Measurements from ENCODE around the gene WDR33. TPM values are rescaled to one million over a fixed set of nuclear protein-coding genes. Genes with fewer than 3 reads are reported as not detected.

The WDR33 gene
- total RNA-seq, 6 donors from 2014 or later, result 33.7 to 76.3 (median 47.5) TPM

DNA sequence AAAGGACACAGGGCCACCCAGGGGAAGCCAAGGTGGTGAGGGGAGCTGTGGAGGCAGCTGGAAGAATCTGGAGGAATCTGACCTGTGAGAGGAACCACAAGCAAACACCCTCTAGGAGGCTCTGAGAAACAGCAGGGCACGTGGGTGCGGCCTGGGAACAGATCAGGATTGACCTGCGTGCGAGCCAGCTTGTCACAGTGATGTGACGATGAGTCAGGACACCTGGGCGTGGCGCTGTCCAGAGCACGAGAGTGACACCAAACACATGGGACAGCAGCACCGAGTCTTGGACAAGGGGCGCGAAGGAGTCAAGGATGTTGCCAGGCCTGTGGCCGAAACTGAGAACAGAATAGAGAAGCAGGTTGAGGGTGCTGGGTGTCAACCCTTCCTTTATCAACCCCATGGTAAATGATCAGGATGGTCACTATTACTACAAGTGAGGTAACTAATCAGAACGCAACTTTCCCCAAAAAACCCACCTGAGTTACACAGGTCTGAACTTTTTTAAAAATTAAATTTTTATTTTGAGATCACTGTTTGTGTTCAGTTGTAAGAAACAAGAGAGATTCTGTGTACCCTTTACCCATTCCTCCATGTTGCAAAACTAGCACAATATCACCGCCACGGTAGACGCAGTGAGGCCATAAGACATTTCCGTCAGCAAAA is 110.3 kb downstream of the WDR33 start:
- Histone ChIP-seq H3K36me3 (peaks cover 0 to 3% (median 0%) of the 10 kb centered on the region in 4 donors), H3K27ac (peak overlapping the region; percentile 92 to 99 (median 98)), H3K4me1 (peaks cover 38 to 49% (median 41%) of the 10 kb centered on the region in 4 donors), H3K27me3 (no peaks in the 10 kb centered on the region), H3K4me3 (peak overlapping the region; percentile 25 to 92 (median 82)), H3K9me3 (no peaks in the 10 kb centered on the region)
- ATAC-seq (ENCODE audit: low FRiP score in 2 of 2), result peak; percentile 39 to 66
- 45 to 63% methylated on average over 17 of the region's 17 CpGs for WGBS, 2 donors
- DNase-seq, result peak in 1 of 2 donors; percentile 84
- TF ChIP-seq POLR2AphosphoS5 (IDR thresholded peaks at IDR 0.05), result peak in 1 of 2 donors; percentile 56
- TF ChIP-seq EP300 (IDR thresholded peaks at IDR 0.05), result peak in 2 of 4 donors; percentile 48 to 59
- TF ChIP-seq POLR2A (IDR thresholded peaks at IDR 0.05), result no peak
- TF ChIP-seq CTCF (IDR thresholded peaks at IDR 0.05), result no peak

- TF ChIP-seq POLR2A (IDR thresholded peaks at IDR 0.05), result no peak
- TF ChIP-seq EP300 (IDR thresholded peaks at IDR 0.05), result no peak
- no peak for TF ChIP-seq CTCF (IDR thresholded peaks at IDR 0.05)
- no peak for TF ChIP-seq POLR2AphosphoS5 (IDR thresholded peaks at IDR 0.05)
- DNase-seq, result no peak
- H3K4me1 ChIP-seq, result peaks cover 27 to 35% (median 31%) of the 10 kb centered on the region in 4 donors
- no peak overlapping the region for H3K4me3 ChIP-seq
- no peak for ATAC-seq (ENCODE audit: low FRiP score in 2 of 2)
- no peaks in the 10 kb centered on the region for H3K9me3 ChIP-seq
- H3K27ac ChIP-seq, result no peak overlapping the region
- H3K36me3 ChIP-seq, result no peaks in the 10 kb centered on the region
- no peaks in the 10 kb centered on the region for H3K27me3 ChIP-seq
- 95% methylated on average over 27 of the region's 27 CpGs for WGBS, 2 donors
These were observed 112.2 kb downstream of the WDR33 start for GRCh38 chr2:127698553-127699355.

GRCh38 chr2:127697482-127698180 is 113.3 kb downstream of the WDR33 start:
- no peak overlapping the region for H3K4me3 ChIP-seq
- ATAC-seq (ENCODE audit: low FRiP score in 2 of 2) (no peak), DNase-seq (no peak)
- peaks cover 16 to 24% (median 20%) of the 10 kb centered on the region in 4 donors for H3K4me1 ChIP-seq
- no peak for TF ChIP-seq EP300 (IDR thresholded peaks at IDR 0.05)
- no peak for TF ChIP-seq POLR2AphosphoS5 (IDR thresholded peaks at IDR 0.05)
- no peak for TF ChIP-seq POLR2A (IDR thresholded peaks at IDR 0.05)
- no peak for TF ChIP-seq CTCF (IDR thresholded peaks at IDR 0.05)
- 90 to 97% methylated on average over 20 to 21 of the region's 21 CpGs for WGBS, 2 donors
- no peaks in the 10 kb centered on the region for H3K36me3 ChIP-seq
- H3K27ac ChIP-seq, result no peak overlapping the region
- no peaks in the 10 kb centered on the region for H3K9me3 ChIP-seq
- no peaks in the 10 kb centered on the region for H3K27me3 ChIP-seq

- ATAC-seq (ENCODE audit: low FRiP score in 2 of 2), result peak; percentile 37 to 68
- Histone ChIP-seq H3K4me3 (peak overlapping the region in 3 of 4 donors; percentile 26 to 44 (median 43)), H3K27me3 (no peaks in the 10 kb centered on the region), H3K27ac (peak overlapping the region in 2 of 4 donors; percentile 34 to 50), H3K36me3 (no peaks in the 10 kb centered on the region), H3K4me1 (peaks cover 11 to 17% (median 14%) of the 10 kb centered on the region in 4 donors), H3K9me3 (peaks cover 0 to 5% (median 1%) of the 10 kb centered on the region in 4 donors)
- peak; percentile 77 to 85 for DNase-seq
- peak in 5 of 6 experiments; percentile 34 to 64 (median 51) for TF ChIP-seq CTCF (IDR thresholded peaks at IDR 0.05)
- no peak for TF ChIP-seq EP300 (IDR thresholded peaks at IDR 0.05)
- WGBS, 2 donors, result 35 to 57% methylated on average over 42 to 49 of the region's 52 CpGs
These were observed 115.2 kb downstream of the WDR33 start for GRCh38 chr2:127695491-127696472.
